ENCODE measurements around the gene MIAT.

MIAT gene

GRCh38 chr22:26619510-26619909 is 37.9 kb upstream of the MIAT start:
- DNase-seq (ENCODE audit: low spot score) = no peak

GRCh38 chr22:26620197-26620596 is 37.2 kb upstream of the MIAT start:
- no peak for TF ChIP-seq CTCF (IDR thresholded peaks at IDR 0.05; ENCODE audit: borderline replicate concordance, control extremely low read depth, extremely low read depth, insufficient read depth, missing control alignments)
- in situ Hi-C loops (cut with MboI; ENCODE audit: low sequenced_read_pairs, unreplicated experiment) = no loop called here
- DNase-seq (ENCODE audit: low spot score) = no peak

More at GRCh38 chr22:26619510-26619909, 37.9 kb upstream of the MIAT start:
- TF ChIP-seq CTCF (IDR thresholded peaks at IDR 0.05; ENCODE audit: borderline replicate concordance, control extremely low read depth, extremely low read depth, insufficient read depth, missing control alignments) = no peak
- in situ Hi-C loops (cut with MboI; ENCODE audit: low sequenced_read_pairs, unreplicated experiment) = no loop called here

GRCh38 chr22:26621663-26622062 is 35.7 kb upstream of the MIAT start, which contains the start of gene CRYBA4:
CRYBA4 (plus strand) TSS chr22:26621963; CDS start chr22:26622597, 634 bp downstream.
- no peak for TF ChIP-seq CTCF (IDR thresholded peaks at IDR 0.05; ENCODE audit: borderline replicate concordance, control extremely low read depth, extremely low read depth, insufficient read depth, missing control alignments)
- DNase-seq (ENCODE audit: low spot score) = no peak
- in situ Hi-C loops (cut with MboI; ENCODE audit: low sequenced_read_pairs, unreplicated experiment) = no loop called here

GRCh38 chr22:26623984-26624383 is 33.4 kb upstream of the MIAT start:
- DNase-seq (ENCODE audit: low spot score) = no peak
- TF ChIP-seq CTCF (IDR thresholded peaks at IDR 0.05; ENCODE audit: borderline replicate concordance, control extremely low read depth, extremely low read depth, insufficient read depth, missing control alignments) = no peak
- in situ Hi-C loops (cut with MboI; ENCODE audit: low sequenced_read_pairs, unreplicated experiment) = no loop called here

GRCh38 chr22:26624803-26625202 is 32.6 kb upstream of the MIAT start:
- no peak for DNase-seq (ENCODE audit: low spot score)
- no peak for TF ChIP-seq CTCF (IDR thresholded peaks at IDR 0.05; ENCODE audit: borderline replicate concordance, control extremely low read depth, extremely low read depth, insufficient read depth, missing control alignments)
- in situ Hi-C loops (cut with MboI; ENCODE audit: low sequenced_read_pairs, unreplicated experiment) = no loop called here

GRCh38 chr22:26629988-26630761 is 27.2 kb upstream of the MIAT start:
- no peak for TF ChIP-seq CTCF (IDR thresholded peaks at IDR 0.05; ENCODE audit: borderline replicate concordance, control extremely low read depth, extremely low read depth, insufficient read depth, missing control alignments)
- in situ Hi-C loops (cut with MboI; ENCODE audit: low sequenced_read_pairs, unreplicated experiment) = no loop called here
- DNase-seq (ENCODE audit: low spot score) = no peak

All from GM13976 (cell line).